GM21825 (cell line): Measurements from ENCODE around the gene TNRC6B.
"Not testable (repeated sequence)": the region's sequence is repeated elsewhere in the genome, so short reads cannot be mapped to it uniquely, and the experiment has no call there.

Experiments
- ATAC-seq: cut with Tn5 transposase; IDR thresholded peaks from one replicate; pipeline ENCODE4 v1.9.1; 2021; ENCODE audit warnings: mild to moderate bottlenecking, moderate library complexity; ENCODE audit not compliant: unreplicated experiment

TNRC6B gene, protein sequence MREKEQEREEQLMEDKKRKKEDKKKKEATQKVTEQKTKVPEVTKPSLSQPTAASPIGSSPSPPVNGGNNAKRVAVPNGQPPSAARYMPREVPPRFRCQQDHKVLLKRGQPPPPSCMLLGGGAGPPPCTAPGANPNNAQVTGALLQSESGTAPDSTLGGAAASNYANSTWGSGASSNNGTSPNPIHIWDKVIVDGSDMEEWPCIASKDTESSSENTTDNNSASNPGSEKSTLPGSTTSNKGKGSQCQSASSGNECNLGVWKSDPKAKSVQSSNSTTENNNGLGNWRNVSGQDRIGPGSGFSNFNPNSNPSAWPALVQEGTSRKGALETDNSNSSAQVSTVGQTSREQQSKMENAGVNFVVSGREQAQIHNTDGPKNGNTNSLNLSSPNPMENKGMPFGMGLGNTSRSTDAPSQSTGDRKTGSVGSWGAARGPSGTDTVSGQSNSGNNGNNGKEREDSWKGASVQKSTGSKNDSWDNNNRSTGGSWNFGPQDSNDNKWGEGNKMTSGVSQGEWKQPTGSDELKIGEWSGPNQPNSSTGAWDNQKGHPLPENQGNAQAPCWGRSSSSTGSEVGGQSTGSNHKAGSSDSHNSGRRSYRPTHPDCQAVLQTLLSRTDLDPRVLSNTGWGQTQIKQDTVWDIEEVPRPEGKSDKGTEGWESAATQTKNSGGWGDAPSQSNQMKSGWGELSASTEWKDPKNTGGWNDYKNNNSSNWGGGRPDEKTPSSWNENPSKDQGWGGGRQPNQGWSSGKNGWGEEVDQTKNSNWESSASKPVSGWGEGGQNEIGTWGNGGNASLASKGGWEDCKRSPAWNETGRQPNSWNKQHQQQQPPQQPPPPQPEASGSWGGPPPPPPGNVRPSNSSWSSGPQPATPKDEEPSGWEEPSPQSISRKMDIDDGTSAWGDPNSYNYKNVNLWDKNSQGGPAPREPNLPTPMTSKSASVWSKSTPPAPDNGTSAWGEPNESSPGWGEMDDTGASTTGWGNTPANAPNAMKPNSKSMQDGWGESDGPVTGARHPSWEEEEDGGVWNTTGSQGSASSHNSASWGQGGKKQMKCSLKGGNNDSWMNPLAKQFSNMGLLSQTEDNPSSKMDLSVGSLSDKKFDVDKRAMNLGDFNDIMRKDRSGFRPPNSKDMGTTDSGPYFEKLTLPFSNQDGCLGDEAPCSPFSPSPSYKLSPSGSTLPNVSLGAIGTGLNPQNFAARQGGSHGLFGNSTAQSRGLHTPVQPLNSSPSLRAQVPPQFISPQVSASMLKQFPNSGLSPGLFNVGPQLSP (N-terminal part only)

DNA sequence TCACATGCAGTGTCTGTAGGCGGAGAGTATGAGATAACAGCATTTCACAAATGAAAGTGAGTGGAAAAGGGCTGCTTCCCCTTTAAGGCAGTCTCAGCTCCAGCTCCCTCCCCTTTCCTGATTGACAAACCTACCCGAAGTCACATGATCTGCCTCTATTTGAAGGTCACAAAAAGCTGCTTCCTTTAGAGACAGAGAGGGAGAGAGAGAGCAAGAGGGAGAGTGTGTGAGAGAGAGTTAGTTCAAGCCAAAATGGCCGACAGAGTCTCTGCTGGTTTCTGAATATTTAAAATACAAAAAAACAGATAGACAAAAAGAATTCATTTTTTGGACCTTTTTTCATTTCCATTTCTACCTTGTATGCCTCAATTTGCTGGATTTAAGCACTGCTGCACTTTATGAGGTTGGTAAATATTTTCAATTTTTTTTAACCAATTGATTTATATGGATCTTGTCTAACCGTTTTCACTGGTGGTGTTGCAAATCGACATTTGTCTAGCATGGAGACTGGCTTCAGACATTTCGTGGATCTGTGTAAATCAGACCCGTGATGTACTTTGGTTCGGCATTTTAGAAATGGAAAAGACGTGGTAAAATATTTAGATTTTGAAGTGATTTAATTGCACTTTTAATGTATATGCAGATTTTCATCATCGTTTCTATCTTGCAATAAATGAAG lies at the start of gene TNRC6B:
Gene TNRC6B, plus strand, starts transcription at position 188 of the 679 bp plus-strand sequence. Its CDS starts 211 bp downstream, at position 399.
- peak; percentile 79 for ATAC-seq

DNA sequence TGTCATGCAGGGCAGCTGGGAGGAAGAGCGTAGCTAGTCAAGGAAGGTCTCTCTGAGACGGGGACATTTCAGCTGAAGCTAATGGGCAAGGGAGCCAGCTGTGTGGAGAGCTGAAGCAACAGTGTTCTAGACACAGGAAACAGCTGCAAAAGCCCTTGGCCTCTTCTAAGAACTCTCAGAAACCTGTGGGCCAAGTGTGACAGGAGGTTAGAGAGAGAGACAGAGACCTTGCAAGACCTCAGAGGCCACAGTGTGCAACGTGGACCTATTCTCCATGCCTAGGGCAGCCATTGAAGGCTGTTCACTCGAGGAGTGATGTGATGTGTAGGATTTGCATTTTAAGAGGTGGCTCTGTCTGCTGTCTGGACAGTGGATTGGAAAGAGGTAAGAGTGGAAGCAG lies 48.7 kb upstream of the TNRC6B start:
- no peak for ATAC-seq

DNA sequence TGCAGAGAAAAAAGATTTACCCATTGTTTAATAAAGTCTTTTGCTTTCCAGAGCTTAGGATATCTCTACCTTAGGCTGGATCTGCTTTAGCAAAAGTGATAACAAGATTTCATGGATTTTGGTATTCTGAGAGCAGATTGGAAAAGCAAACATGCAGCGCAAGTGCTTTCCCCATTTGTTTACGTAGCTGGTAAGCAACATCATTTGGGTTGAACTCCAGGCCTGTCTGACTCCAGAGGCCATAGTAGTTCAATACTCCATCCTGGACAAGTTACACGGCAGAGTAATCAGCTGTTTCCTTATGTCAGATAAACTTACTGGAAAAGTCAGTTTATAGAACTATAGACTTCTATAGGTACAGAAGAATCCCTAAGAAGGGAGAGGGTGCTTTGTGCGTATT lies 40.6 kb upstream of the TNRC6B start:
- no peak for ATAC-seq

DNA sequence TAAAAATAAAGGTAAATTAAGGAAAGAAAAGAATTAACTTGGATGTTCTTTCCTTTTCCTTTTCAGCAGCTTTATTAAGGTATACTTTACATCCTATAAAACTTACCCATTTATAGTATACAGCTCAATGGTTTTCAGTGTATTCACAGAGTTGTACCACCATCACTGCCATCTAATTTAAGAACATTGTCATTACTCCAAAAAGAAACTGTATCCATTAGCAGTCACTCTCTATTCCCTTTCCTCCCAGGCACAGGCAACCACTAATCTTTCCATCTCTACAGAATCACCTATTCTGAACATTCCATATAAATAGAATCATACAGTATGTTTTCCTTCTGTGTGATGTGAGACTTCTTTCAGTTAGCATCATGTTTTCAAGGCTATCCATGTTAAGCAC lies 38.9 kb upstream of the TNRC6B start:
- no peak for ATAC-seq

DNA sequence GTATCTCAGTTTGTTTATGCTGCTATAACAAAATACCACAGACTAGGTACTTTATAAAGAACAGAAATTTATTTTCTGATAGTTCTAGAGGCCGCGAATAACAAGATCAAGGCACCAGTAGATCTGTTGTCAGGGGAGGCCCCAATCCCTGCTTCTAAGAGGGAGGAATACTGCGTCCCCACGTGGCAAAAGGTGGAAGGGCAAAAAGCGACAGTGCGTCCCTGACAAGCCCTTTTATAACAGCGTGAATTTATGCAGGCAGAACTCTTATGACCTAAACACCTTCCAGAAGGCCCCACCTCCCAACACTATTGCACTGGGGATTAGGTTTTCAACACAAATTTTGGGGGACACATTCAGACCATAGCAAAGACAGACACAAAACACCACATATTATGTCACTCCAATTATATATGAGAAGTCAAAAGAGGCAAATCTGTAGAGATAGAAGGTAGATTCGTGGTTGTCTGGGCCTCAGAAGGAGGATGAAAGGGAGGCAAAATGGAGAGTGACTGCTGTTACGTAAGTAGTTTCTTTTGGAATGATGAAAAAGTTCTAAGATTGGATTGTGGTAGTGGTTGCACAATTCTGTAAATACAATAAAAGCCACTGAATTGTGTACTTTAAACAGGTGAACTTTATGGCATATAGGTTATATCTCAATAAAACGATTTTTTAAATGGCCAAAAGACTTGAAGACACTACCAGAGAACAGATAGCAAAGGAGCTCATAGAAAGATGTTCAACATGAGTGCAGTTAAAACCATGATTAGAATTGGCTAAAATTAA lies 30.1 kb upstream of the TNRC6B start:
- no peak for ATAC-seq

DNA sequence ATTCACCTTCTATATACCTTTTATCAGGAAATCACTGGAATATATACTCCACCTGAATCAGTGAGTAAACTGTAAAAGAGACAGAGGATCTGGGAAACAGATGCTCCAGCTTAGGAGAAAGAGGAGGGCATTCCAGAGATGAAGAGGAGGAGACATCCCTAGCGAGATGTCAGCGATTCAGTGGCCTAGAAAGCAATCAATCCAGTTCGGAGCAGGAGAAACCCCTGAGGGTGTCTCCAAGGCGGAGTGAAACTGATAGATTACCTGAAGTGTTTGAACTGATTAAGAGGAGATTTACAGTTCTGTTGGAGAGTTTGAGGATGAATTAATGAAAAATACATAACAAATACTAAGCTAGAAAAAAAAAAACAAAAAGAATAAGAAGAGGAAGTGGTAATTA lies 24.5 kb upstream of the TNRC6B start:
- no peak for ATAC-seq

DNA sequence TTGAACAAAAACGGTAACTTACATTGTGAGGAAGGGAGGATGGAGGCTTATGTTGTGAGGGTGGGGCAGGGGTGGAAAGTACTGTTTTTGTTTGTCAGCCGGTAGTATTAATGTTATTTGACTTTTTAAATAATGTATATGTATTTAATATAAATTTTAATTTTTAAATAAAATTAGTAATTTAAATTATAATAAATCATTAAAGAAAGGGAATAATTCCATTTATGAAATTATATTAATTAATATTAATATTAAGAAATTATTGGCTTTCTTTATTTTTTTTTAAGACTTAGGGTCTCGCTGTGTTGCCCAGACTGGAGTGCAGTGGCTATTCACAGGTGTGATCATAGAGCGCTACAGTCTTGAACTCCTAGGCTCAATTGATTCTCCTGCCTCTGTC lies 24.0 kb upstream of the TNRC6B start:
- ATAC-seq, result no peak

DNA sequence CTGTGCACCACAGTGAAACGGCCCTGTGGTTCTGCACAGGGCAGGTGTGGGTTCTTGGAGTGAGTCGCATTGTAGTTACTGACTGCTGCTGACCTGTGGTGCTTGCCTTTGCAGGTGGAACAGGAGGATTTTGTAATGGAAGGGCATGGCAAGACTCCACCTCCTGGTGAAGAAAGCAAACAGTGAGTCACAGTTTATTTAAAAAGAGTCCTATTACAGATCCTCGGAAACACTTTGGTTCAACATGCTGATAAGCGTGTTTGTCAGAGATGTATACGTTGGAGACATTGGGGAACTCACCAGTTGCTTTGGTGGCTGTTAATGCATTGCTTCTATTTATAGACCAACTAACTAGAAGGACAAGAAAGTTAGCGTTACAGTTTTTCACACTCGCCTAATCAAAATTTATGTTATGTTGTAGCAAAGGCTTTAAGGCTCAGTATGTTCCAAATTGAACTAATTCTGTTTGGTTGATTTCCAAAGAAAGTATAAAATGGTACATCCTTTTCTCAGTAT lies 21.7 kb upstream of the TNRC6B start:
- ATAC-seq, result no peak

DNA sequence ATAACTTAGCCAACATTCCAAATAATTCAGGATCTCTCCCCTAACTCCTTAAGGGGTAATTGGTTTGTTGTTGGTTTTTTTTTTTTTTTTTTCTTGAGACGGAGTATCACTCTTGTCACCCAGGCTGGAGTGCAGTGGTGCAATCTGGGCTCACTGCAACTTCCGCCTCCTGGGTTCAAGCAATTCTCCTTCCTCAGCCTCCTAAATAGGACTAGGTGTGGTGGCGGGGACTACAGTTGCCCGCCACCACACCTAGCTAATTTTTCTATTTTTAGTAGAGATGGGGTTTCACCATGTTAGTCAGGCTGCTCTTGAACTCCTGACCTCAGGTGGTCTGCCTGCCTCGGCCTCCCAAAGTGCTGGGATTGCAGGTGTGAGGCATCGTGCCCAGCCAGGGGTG lies 21.0 kb upstream of the TNRC6B start:
- ATAC-seq, result not testable (repeated sequence)

DNA sequence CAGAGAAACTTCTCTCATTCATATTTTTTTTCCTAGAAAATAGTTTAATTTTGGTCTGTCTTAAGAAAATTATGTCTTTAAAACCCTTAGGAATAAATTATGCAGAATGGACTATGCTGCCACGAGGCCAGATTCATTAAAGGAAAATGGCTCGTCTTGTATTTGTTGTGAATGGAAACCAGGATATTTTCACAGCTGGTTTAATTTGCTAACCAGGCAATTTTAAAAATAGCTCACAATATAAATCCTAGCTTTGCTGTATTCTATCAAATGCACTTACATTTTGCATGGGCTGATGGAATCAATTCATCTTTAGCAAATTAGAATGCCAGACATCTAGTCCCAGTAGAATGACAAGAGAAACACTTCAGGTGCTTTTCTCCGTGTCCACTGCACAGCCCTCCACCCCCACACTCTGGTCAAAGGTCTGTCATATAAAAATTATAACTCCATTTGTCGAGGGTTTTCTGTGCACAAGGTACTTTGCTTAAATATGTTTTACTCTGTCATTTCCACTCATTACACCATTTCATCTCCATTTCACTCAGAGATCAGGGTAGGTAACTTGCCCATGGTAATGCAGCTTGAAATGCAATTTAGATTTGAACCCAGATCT lies 20.3 kb upstream of the TNRC6B start:
- no peak for ATAC-seq

DNA sequence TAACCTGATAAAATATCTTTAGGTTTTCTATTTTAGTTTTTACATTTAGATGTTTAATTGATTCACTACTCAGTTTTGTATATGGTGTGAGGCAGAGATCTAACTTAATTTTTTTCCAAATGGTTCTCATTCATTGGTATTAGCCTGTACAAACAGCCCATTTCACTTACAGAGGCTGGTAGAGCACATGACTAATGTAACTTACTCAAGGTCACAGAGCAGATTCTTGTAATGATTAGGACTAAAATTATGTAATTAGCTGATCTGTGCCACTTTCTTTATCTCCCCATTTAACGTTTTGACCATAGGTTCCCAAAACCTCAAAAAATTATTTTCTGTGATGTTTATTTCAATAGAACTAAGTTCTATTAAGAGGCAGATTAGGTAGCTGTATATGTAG lies 16.5 kb upstream of the TNRC6B start:
- no peak for ATAC-seq

DNA sequence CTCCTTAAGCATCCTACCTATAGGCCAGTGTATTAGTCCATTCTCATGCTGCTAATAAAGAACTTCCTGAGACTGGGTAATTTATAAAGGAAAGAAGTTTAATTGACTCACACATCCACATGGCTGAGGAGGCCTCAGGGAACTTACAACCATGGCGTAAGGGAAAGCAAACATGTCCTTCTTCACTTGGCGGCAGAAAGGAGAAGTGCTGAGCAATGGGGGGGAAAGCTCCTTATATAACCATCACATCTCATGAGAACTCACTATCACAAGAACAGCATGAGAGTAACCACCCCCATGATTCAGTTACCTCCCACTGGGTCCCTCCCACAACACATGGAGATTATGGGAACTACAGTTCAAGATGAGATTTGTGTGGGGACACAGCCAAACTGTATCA lies 12.2 kb upstream of the TNRC6B start:
- ATAC-seq, result not testable (repeated sequence)

DNA sequence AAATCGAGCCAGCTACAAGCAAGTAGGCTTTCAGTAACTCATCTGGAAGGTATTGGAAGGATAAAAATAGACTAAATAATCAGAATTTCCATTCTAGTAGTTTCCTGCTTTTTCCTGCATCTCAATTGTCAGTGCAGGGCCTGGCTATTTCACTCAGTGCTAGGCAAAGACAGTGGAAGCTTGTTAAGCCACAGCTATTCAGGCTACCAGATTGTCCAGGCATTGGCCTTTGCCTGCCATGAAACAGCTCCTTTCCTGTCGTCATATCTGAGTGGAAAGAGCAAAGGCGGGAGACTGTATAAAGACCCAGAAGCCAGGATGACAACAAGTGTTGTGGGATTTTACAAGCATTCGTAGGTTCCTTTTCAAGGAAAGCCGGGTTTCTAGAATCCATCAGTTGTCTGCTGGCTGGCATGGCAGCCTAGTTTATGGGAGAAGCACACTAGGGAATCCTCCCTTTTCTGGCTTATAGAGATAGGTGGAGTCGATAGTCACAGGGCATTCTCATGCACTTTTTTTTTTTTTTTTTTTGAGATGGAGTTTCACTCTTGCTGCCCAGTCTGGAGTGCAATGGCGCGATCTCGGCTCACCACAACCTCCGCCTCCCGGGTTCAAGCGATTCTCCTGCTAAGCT lies 2.0 kb upstream of the TNRC6B start:
- ATAC-seq, result no peak

DNA sequence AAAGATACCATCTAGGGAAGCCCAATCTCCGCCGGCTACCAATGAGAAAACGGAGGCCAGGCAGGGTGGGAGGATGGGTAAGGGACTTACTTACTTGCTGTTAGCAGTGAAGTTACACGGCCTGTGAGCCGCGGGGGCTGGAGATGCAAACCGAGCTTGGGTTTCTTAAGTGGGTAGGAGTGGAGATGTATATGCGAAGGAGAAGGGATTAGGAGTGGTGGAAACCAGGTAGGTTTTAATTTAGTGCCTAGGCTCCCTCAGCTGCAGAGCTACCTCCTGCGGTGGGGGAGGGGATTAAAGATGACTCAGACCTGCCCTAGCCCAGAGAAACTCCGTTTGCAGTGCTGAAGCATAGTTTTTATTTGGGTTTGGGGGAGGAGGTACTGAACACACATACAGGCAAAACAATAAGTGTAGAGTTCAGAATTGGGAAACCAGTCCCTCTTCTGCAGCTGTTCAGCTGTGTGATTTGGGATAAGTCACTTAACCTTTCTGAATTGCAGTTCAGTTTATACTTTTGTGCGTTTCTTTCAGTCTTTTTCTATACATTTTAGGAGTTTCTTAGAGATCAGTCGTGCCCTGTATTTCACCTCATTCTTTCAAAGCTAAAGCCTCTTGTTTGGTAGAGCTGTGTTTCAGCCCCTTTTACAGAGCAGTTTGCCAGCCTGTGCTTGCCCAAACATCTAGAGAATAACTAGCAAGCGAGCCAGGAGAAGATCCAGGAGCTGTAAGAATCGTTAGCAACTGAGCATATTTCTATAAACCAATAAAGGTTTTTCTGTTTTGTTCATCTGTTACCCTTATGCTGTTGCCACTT lies 596 bp upstream of the TNRC6B start:
- ATAC-seq, result no peak

DNA sequence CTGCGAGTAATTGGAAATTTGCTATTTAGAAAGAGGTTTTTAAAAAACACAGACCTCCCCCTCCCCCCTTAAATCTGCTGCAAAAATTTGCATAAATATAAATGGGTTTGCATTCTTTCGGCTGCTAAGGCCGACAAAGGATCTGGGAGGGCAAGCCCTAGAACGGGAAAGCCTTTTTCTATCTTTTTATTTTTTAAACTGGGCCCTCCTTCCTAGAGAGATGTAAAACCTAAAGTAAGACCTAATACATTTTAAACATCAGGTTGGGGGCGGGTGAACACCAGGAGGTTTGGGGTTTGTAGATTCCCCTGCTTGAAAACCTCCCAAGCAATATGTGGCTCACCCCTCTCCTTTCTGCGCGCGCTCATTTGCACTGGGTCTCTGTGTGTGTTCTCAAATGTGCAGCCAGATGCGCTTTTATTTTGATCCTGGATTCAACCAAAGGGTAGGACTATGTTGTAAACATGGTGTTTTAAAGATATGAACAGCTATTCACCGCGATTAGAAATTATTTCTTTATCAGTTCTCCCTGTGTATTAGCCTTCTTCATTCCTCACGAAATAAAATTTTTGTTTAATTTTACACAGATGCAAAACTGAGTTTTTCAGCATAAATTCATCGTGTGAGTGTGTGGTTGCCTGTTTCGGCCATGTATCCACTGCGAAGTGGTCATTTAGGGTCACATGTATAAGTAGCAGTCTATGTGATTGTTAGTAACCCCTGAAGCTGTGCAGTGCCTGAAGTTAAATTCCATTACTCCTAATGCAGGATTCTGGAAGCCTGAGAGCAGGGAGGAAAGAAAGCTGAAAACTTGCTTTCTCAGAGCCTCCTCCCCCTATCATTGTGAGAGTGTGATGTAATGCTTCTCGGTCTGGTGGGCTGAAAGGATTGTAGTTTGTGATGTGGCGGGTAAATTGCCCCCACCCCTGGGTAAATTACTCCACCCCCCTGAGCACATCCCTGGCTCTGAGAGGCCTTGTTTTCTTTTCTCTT lies 988 bp downstream of the TNRC6B start:
- ATAC-seq, result no peak

DNA sequence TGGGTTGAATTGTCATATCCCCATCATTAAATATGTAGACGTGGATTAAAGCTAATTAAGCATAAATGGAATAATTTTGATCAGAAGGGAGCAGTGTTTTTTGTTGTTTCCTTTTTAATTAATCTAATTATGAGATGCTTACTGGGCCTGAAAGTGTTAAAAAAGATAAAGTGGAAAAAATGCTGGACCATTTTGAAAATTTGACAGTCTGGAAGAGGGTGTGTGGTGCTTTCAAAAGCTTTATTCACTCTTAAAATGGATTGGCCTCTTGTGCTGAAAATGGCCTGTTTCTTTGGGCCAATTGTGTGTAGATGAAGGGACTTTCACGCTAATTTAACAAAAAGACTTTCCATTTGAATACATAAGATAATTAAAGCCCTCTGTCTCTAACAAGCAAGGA lies 1.8 kb downstream of the TNRC6B start:
- no peak for ATAC-seq

DNA sequence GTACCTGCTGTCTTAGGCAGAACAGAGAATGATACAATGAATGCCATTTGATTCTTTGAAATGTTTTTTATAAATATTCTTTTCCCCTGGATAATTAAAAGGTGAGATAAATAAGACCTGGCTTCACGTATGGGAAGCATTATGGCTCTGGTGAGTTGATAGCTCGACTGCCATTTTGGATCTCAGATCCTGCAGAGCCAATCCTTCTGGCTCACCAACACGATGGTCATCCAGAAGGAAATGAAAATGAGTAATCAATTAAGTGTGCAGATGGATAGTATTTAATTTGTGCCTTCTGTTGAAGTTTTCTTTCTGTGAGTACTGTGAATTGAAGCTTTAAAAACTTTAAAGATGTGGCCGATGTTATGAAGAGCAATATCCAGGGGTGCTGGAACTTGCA lies 2.7 kb downstream of the TNRC6B start:
- ATAC-seq, result no peak
